HepG2 (cell line): Measurements from ENCODE around the gene UBE2O. TPM values are rescaled to one million over a fixed set of nuclear protein-coding genes. Genes with fewer than 3 reads are reported as not detected.

Experiments
- GATA4 ChIP-seq: sonication (generic); IDR thresholded peaks from 2 replicates; pipeline ENCODE4 v1.6.1; 2016; ENCODE audit warnings: antibody characterized with exemption, low read depth, borderline replicate concordance
- KDM3A ChIP-seq: IDR thresholded peaks from 2 replicates; pipeline ENCODE4 v1.6.1; 2018; ENCODE audit warnings: low read depth, missing compliant biosample characterization
- KDM6A ChIP-seq: IDR thresholded peaks from 2 replicates; pipeline ENCODE4 v1.6.1; 2016; ENCODE audit warnings: low read depth
- MED8 ChIP-seq: sonication (generic); formaldehyde crosslinking; IDR thresholded peaks from 2 replicates; pipeline ENCODE4 v1.8.1; 2023; ENCODE audit warnings: mild to moderate bottlenecking, missing genetic modification reagents; ENCODE audit not compliant: insufficient replicate concordance
- MIER3 ChIP-seq: IDR thresholded peaks from 2 replicates; pipeline ENCODE4 v1.6.1; 2016; ENCODE audit warnings: missing compliant biosample characterization, borderline replicate concordance
- SOX6 ChIP-seq, 2 experiments: fragments of 450-650 bp in 1 of 2; sonication (generic) in 1 of 2; formaldehyde crosslinking in 1 of 2; IDR thresholded peaks; 2 replicates each; pipeline versions ENCODE4 v1.4.0 to v1.6.1; 2017 to 2020; ENCODE audit warnings: antibody characterized with exemption in 1 of 2, mild to moderate bottlenecking in 1 of 2, missing genetic modification reagents in 1 of 2
- SP5 ChIP-seq: IDR thresholded peaks from 2 replicates; pipeline ENCODE4 v1.6.1; 2016; ENCODE audit warnings: low read depth, borderline replicate concordance
- TSC22D2 ChIP-seq: sonication (generic); formaldehyde crosslinking; IDR thresholded peaks from 2 replicates; pipeline ENCODE4 v1.5.1; 2020; ENCODE audit warnings: missing genetic modification reagents, mild to moderate bottlenecking, borderline replicate concordance
- ZC3H4 ChIP-seq: sonication (generic); formaldehyde crosslinking; IDR thresholded peaks from 2 replicates; pipeline ENCODE4 v1.4.0; 2020; ENCODE audit warnings: missing genetic modification reagents, borderline replicate concordance
- ZNF251 ChIP-seq: sonication (generic); formaldehyde crosslinking; IDR thresholded peaks from 2 replicates; pipeline ENCODE4 v1.9.0; 2021; ENCODE audit warnings: mild to moderate bottlenecking, missing genetic modification reagents
- ZNF501 ChIP-seq: sonication (generic); formaldehyde crosslinking; IDR thresholded peaks from 2 replicates; pipeline ENCODE4 v1.5.1; 2020; ENCODE audit warnings: mild to moderate bottlenecking, moderate library complexity, missing genetic modification reagents
- ZNF724P ChIP-seq: sonication (generic); formaldehyde crosslinking; IDR thresholded peaks from 2 replicates; pipeline ENCODE4 v1.8.0; 2022; ENCODE audit warnings: missing genetic modification reagents, borderline replicate concordance
- ZNF761 ChIP-seq: sonication (generic); formaldehyde crosslinking; conservative IDR thresholded peaks from 2 replicates; pipeline ENCODE4 v1.4.0; 2020; ENCODE audit warnings: mild to moderate bottlenecking, missing genetic modification reagents
- polyA plus RNA-seq, 8 experiments: library from polyadenylated mRNA; depleted of rRNA in 3 of 8; stranded (reverse) in 7 of 8; unstranded in 1 of 8; fragments of >200 nt; fragmentation: Illumina TruSeq in 4 of 8; extraction: Trizol in 4 of 8; gene quantifications; 2 replicates each; pipeline versions ENCODE4 v1.2.1 to v1.2.3, GENCODE V29; 2011 to 2016; ENCODE audit warnings: low read depth in 4 of 8, missing spikeins in 1 of 8, mixed read lengths in 1 of 8; ENCODE audit not compliant: insufficient read depth in 1 of 8
- total RNA-seq, 5 experiments: library from RNA; depleted of rRNA; stranded (reverse); fragments of >200 nt; fragmentation: Illumina TruSeq; extraction: Trizol; gene quantifications; 2 replicates each; pipeline ENCODE4 v1.2.3, GENCODE V29; 2016; ENCODE audit warnings: low read depth in 1 of 5
- TF ChIP-seq, protein P1 (sequence below): sonication (generic); formaldehyde crosslinking; conservative IDR thresholded peaks from 2 replicates; pipeline ENCODE4 v1.4.0; 2020; ENCODE audit warnings: mild to moderate bottlenecking, missing genetic modification reagents, moderate library complexity
- TF ChIP-seq, protein P2 (sequence below): sonication (generic); formaldehyde crosslinking; IDR thresholded peaks from 2 replicates; pipeline ENCODE4 v1.5.1; 2020; ENCODE audit warnings: mild to moderate bottlenecking, missing genetic modification reagents
- TF ChIP-seq, protein P3 (sequence below): sonication (generic); formaldehyde crosslinking; conservative IDR thresholded peaks from 2 replicates; pipeline ENCODE4 v1.4.0; 2020; ENCODE audit warnings: missing genetic modification reagents
- TF ChIP-seq, protein P4 (sequence below): sonication (generic); formaldehyde crosslinking; conservative IDR thresholded peaks from 2 replicates; pipeline ENCODE4 v1.5.0; 2020; ENCODE audit warnings: missing genetic modification reagents
- TF ChIP-seq, protein P5 (sequence below): sonication (generic); formaldehyde crosslinking; conservative IDR thresholded peaks from 2 replicates; pipeline ENCODE4 v1.8.1; 2023; ENCODE audit warnings: missing genetic modification reagents

The UBE2O gene
- total and polyA plus RNA-seq, 2 of the 13 experiments (the other 11 are each of a cell fraction or from before 2014, with no cell fraction given) = 21.5 to 23.5 TPM

DNA sequence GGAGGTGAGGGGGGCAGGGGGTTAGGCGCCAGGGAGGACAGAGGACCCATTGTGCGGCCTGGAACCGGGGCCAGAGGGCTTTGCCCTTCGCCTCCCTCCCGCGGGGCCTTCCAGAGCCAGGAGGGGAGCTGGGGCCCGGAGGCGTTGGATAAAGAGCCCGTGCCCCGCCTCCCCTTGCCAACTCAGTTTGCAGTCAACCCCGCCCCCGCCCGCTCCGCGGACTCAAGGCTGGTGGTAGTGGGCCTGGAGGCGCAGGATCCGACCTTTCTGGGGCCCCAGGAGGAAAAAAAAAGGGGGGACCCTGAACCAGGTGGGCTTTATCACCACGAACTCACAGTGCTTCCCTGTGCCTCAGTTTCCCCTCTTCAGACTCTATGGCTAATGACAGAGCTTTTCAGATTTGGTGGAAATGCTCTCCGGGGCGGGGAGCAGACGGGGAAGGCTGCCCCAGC, 70.6 kb downstream of the UBE2O start (continued):
- TF ChIP-seq, protein P1, sequence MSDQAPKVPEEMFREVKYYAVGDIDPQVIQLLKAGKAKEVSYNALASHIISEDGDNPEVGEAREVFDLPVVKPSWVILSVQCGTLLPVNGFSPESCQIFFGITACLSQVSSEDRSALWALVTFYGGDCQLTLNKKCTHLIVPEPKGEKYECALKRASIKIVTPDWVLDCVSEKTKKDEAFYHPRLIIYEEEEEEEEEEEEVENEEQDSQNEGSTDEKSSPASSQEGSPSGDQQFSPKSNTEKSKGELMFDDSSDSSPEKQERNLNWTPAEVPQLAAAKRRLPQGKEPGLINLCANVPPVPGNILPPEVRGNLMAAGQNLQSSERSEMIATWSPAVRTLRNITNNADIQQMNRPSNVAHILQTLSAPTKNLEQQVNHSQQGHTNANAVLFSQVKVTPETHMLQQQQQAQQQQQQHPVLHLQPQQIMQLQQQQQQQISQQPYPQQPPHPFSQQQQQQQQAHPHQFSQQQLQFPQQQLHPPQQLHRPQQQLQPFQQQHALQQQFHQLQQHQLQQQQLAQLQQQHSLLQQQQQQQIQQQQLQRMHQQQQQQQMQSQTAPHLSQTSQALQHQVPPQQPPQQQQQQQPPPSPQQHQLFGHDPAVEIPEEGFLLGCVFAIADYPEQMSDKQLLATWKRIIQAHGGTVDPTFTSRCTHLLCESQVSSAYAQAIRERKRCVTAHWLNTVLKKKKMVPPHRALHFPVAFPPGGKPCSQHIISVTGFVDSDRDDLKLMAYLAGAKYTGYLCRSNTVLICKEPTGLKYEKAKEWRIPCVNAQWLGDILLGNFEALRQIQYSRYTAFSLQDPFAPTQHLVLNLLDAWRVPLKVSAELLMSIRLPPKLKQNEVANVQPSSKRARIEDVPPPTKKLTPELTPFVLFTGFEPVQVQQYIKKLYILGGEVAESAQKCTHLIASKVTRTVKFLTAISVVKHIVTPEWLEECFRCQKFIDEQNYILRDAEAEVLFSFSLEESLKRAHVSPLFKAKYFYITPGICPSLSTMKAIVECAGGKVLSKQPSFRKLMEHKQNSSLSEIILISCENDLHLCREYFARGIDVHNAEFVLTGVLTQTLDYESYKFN = peak; percentile 98
- TF ChIP-seq, protein P2, sequence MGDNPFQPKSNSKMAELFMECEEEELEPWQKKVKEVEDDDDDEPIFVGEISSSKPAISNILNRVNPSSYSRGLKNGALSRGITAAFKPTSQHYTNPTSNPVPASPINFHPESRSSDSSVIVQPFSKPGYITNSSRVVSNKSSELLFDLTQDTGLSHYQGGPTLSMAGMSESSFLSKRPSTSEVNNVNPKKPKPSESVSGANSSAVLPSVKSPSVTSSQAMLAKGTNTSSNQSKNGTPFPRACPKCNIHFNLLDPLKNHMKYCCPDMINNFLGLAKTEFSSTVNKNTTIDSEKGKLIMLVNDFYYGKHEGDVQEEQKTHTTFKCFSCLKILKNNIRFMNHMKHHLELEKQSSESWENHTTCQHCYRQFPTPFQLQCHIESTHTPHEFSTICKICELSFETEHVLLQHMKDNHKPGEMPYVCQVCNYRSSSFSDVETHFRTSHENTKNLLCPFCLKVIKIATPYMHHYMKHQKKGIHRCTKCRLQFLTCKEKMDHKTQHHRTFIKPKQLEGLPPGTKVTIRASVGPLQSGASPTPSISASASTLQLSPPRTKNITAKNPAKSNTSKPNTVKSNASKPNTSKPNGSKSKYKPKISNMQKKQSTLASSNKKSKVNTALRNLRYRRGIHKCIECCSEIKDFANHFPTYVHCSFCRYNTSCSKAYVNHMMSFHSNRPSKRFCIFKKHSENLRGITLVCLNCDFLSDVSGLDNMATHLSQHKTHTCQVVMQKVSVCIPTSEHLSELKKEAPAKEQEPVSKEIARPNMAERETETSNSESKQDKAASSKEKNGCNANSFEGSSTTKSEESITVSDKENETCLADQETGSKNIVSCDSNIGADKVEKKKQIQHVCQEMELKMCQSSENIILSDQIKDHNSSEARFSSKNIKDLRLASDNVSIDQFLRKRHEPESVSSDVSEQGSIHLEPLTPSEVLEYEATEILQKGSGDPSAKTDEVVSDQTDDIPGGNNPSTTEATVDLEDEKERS = peak; percentile 84
- 0 out of 2 replicates have a peak, but pooled peaks have one; percentile 26 for TF ChIP-seq MIER3
- TF ChIP-seq, protein P3, sequence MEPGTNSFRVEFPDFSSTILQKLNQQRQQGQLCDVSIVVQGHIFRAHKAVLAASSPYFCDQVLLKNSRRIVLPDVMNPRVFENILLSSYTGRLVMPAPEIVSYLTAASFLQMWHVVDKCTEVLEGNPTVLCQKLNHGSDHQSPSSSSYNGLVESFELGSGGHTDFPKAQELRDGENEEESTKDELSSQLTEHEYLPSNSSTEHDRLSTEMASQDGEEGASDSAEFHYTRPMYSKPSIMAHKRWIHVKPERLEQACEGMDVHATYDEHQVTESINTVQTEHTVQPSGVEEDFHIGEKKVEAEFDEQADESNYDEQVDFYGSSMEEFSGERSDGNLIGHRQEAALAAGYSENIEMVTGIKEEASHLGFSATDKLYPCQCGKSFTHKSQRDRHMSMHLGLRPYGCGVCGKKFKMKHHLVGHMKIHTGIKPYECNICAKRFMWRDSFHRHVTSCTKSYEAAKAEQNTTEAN (CRISPR knock-in tag) = 0 out of 2 replicates have a peak, but pooled peaks have one; percentile 39
- TF ChIP-seq MED8 (CRISPR knock-in tag) = peak; percentile 78
- TF ChIP-seq SP5 (CRISPR knock-in tag) = peak; percentile 99
- TF ChIP-seq GATA4 = peak; percentile 32; the same call in 1 of the 2 replicates
- TF ChIP-seq, protein P4, sequence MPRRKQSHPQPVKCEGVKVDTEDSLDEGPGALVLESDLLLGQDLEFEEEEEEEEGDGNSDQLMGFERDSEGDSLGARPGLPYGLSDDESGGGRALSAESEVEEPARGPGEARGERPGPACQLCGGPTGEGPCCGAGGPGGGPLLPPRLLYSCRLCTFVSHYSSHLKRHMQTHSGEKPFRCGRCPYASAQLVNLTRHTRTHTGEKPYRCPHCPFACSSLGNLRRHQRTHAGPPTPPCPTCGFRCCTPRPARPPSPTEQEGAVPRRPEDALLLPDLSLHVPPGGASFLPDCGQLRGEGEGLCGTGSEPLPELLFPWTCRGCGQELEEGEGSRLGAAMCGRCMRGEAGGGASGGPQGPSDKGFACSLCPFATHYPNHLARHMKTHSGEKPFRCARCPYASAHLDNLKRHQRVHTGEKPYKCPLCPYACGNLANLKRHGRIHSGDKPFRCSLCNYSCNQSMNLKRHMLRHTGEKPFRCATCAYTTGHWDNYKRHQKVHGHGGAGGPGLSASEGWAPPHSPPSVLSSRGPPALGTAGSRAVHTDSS (CRISPR knock-in tag) = no peak
- no peak for TF ChIP-seq ZNF724P (CRISPR knock-in tag)
- TF ChIP-seq ZNF501 (CRISPR knock-in tag) = peak; percentile 46; the same call in 1 of the 2 replicates
- peak; percentile 44; the same call in 1 of the 2 replicates for TF ChIP-seq KDM3A (CRISPR knock-in tag)
- 0 out of 2 replicates have a peak, but pooled peaks have one; percentile 0 for TF ChIP-seq TSC22D2 (CRISPR knock-in tag)
- TF ChIP-seq, protein P5, sequence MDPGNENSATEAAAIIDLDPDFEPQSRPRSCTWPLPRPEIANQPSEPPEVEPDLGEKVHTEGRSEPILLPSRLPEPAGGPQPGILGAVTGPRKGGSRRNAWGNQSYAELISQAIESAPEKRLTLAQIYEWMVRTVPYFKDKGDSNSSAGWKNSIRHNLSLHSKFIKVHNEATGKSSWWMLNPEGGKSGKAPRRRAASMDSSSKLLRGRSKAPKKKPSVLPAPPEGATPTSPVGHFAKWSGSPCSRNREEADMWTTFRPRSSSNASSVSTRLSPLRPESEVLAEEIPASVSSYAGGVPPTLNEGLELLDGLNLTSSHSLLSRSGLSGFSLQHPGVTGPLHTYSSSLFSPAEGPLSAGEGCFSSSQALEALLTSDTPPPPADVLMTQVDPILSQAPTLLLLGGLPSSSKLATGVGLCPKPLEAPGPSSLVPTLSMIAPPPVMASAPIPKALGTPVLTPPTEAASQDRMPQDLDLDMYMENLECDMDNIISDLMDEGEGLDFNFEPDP (CRISPR knock-in tag) = peak; percentile 94; the same call in 1 of the 2 replicates
- TF ChIP-seq ZC3H4 (CRISPR knock-in tag) = no peak
- TF ChIP-seq KDM6A = peak; percentile 91
- no peak for TF ChIP-seq ZNF251 (CRISPR knock-in tag)
- TF ChIP-seq ZNF761 (CRISPR knock-in tag) = peak; percentile 22; the same call in 1 of the 2 replicates
- TF ChIP-seq SOX6 (IDR thresholded peaks at IDR 0.05) = no peak
- peak; percentile 94 for TF ChIP-seq SOX6 (CRISPR knock-in tag; IDR thresholded peaks at IDR 0.05)
